ENCODE data around the gene FURIN. TPM values are rescaled to one million over a fixed set of nuclear protein-coding genes. Genes with fewer than 3 reads are reported as not detected.
"Not testable (repeated sequence)": the region's sequence is repeated elsewhere in the genome, so short reads cannot be mapped to it uniquely, and the experiment has no call there.

Gene FURIN
- total RNA-seq, 1 donor from 2014 or later, result 103 TPM

DNA sequence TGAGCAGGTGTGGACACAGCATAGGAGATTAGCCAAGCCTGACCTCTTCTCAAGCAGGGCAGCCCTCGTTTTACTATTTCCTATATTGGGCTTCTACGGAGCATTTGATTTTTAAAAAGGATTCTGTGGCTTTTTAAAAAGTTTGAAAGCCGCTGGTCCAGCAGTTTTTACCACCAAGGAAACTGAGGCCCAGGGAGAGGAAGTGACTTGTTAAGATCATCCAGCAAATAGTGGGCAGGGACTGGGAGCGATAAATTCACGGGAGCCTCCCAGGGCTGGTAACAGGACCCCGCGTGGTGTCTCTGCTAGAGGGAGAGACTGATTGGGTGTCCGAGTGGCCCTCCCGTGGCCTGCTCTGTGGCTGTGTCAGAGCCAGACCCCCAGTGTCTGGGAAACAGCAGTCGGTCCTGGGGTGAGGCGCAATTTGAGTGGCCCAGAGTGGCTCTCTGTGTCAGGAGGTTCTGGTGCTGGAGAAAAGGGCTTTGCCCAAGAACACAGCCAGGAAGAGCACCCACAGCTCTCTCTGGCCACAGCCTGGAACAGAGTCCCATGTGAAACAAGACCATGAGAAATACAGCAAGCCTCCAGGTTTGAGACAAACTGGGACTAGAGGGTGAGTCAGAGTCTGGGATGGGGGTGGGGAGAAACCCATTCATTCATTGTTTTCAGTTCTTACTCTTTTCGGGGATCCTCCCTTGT, 4.2 kb downstream of the FURIN start:
- Histone ChIP-seq H3K27me3 (ENCODE audit: control insufficient read depth, insufficient read depth, low read length) (no peaks in the 10 kb centered on the region), H3K4me3 (ENCODE audit: low read depth, low read length) (peak overlapping the region; percentile 51), H3K36me3 (ENCODE audit: control insufficient read depth, insufficient read depth, low read length) (peaks cover 2% of the 10 kb centered on the region)
- peak; percentile 55 for DNase-seq (ENCODE audit: low read depth)
- TF ChIP-seq CTCF (IDR thresholded peaks at IDR 0.05; ENCODE audit: insufficient read depth, low read length, poor library complexity, severe bottlenecking), result no peak

GRCh38 chr15:90873488-90873997, 5.2 kb downstream of the FURIN start:
- H3K36me3 ChIP-seq (ENCODE audit: control insufficient read depth, insufficient read depth, low read length), result peaks cover 2% of the 10 kb centered on the region
- no peak for TF ChIP-seq CTCF (IDR thresholded peaks at IDR 0.05; ENCODE audit: insufficient read depth, low read length, poor library complexity, severe bottlenecking)
- DNase-seq (ENCODE audit: low read depth), result no peak
- no peak overlapping the region for H3K4me3 ChIP-seq (ENCODE audit: low read depth, low read length)
- H3K27me3 ChIP-seq (ENCODE audit: control insufficient read depth, insufficient read depth, low read length), result no peaks in the 10 kb centered on the region

DNA sequence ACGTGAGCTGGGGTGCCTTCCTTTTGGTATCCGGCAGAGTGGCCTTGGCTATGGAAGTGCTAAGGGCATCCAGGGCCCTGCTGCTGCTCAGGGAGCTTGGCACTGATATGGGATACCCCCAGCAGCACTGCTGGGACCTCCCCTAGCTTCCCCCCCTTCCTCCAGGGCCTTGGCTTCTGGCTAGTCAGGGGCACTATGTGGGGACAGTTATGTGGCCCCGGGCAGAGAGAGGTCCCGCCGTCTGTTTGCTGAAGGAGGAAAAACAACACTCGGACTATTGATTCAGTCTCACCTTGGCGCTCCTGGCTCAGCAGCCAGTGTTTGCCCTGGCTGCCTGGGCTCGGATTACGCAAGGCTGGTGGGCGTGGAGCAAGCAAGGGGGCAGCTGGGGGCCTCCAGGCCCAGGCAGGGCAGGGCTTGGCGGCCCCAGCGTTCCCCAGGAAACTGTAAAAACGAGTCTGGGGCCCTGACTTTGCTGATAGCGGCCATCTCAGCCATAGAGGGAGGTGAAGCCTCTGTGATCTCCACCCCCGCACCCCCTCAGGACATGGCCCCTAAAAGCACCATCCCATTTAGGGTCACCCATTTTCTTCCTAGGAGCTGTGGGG, 5.7 kb downstream of the FURIN start:
- H3K4me3 ChIP-seq (ENCODE audit: low read depth, low read length), result no peak overlapping the region
- peaks cover 2% of the 10 kb centered on the region for H3K36me3 ChIP-seq (ENCODE audit: control insufficient read depth, insufficient read depth, low read length)
- TF ChIP-seq CTCF (IDR thresholded peaks at IDR 0.05; ENCODE audit: insufficient read depth, low read length, poor library complexity, severe bottlenecking), result no peak

GRCh38 chr15:90874986-90875385, 6.6 kb downstream of the FURIN start:
- not testable (repeated sequence) for H3K4me3 ChIP-seq (ENCODE audit: low read depth, low read length); H3K36me3 ChIP-seq (ENCODE audit: control insufficient read depth, insufficient read depth, low read length); H3K27me3 ChIP-seq (ENCODE audit: control insufficient read depth, insufficient read depth, low read length); DNase-seq (ENCODE audit: low read depth)

More for the DNA sequence above, 5.7 kb downstream of the FURIN start:
- no peaks in the 10 kb centered on the region for H3K27me3 ChIP-seq (ENCODE audit: control insufficient read depth, insufficient read depth, low read length)
- DNase-seq (ENCODE audit: low read depth), result no peak

DNA sequence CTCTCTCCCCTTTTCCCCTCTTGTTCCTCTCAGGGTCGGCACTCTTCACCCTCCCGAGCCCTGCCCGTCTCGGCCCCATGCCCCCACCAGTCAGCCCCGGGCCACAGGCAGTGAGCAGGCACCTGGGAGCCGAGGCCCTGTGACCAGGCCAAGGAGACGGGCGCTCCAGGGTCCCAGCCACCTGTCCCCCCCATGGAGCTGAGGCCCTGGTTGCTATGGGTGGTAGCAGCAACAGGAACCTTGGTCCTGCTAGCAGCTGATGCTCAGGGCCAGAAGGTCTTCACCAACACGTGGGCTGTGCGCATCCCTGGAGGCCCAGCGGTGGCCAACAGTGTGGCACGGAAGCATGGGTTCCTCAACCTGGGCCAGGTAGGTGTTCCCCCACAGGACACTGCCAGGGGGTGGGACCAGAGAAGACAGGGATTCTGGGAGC, 7.2 kb downstream of the FURIN start:
- Histone ChIP-seq H3K36me3 (ENCODE audit: control insufficient read depth, insufficient read depth, low read length) (peaks cover 5% of the 10 kb centered on the region), H3K27me3 (ENCODE audit: control insufficient read depth, insufficient read depth, low read length) (no peaks in the 10 kb centered on the region), H3K4me3 (ENCODE audit: low read depth, low read length) (no peak overlapping the region)
- TF ChIP-seq CTCF (IDR thresholded peaks at IDR 0.05; ENCODE audit: insufficient read depth, low read length, poor library complexity, severe bottlenecking), result no peak
- DNase-seq (ENCODE audit: low read depth), result no peak

DNA sequence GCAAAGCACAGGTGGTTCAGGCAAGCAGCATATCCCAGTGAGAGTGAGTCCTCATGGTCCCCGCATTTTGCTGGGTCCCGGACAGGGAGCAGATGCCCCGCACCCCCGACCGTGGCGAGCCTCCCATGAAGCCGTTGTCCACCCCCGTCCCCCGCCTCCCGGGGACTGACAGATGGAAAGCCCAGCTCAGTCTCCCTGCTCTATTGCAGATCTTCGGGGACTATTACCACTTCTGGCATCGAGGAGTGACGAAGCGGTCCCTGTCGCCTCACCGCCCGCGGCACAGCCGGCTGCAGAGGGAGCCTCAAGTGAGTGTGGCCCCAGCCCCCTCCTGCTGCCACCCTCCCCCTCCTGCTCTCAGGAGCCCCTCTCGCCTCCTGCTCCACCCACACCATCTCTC, 7.7 kb downstream of the FURIN start:
- TF ChIP-seq CTCF (IDR thresholded peaks at IDR 0.05; ENCODE audit: insufficient read depth, low read length, poor library complexity, severe bottlenecking), result no peak
- Histone ChIP-seq H3K27me3 (ENCODE audit: control insufficient read depth, insufficient read depth, low read length) (no peaks in the 10 kb centered on the region), H3K4me3 (ENCODE audit: low read depth, low read length) (no peak overlapping the region), H3K36me3 (ENCODE audit: control insufficient read depth, insufficient read depth, low read length) (peaks cover 5% of the 10 kb centered on the region)
- no peak for DNase-seq (ENCODE audit: low read depth)

Data from kidney epithelial cell (primary cell).